IMR-90 (cell line): ENCODE results near the gene ACSL4. TPM values are rescaled to one million over a fixed set of nuclear protein-coding genes. Genes with fewer than 3 reads are reported as not detected.

ENCODE experiments used
- ATAC-seq: fragments of 200-7000 bp; cut with Tn5 transposase; 2 replicates; pipeline ENCODE4 v1.9.1; 2020; ENCODE audit warnings: low read depth, mild to moderate bottlenecking, moderate library complexity
- BruUV-seq: library from RNA; stranded (reverse); fragments of 400-500 nt; replicated peaks from 2 replicates; lab custom pipeline; 2021; lab: Mats Ljungman, UMichigan
- CTCF ChIA-PET: fragments of 300-600 bp; formaldehyde crosslinking; extraction: SDS; loops from one replicate; lab custom pipeline; 2021; ENCODE audit warnings: antibody characterized with exemption; lab: Yijun Ruan, JAX
- POLR2A ChIA-PET: fragments of 300-600 bp; sonication (Branson Sonifier 250); formaldehyde crosslinking; loops from one replicate; lab custom pipeline; 2022; ENCODE audit warnings: antibody characterized with exemption; ENCODE audit not compliant: unreplicated experiment; lab: Charles Lee
- DNase-seq: peaks from one replicate; pipeline ENCODE4 v3.0.0; 2013
- H2AFZ ChIP-seq: replicated peaks from 2 replicates; pipeline ENCODE3; 2013; ENCODE audit warnings: low read length, mild to moderate bottlenecking; ENCODE audit not compliant: poor library complexity
- H2AK5ac ChIP-seq: 2 replicates; pipeline ENCODE4 v1.6.1; 2013; ENCODE audit warnings: low read depth, low read length, inconsistent platforms
- H2AK9ac ChIP-seq: replicated peaks from 2 replicates; pipeline ENCODE3; 2013; ENCODE audit warnings: mild to moderate bottlenecking, low read depth, low read length, moderate library complexity; ENCODE audit not compliant: poor library complexity
- H2BK120ac ChIP-seq: 2 replicates; pipeline ENCODE4 v1.6.1; 2013; ENCODE audit warnings: low read depth, low read length, inconsistent platforms
- H2BK15ac ChIP-seq: 3 replicates; pipeline ENCODE4 v1.6.1; 2013; ENCODE audit warnings: low read depth, low read length, inconsistent platforms
- H2BK20ac ChIP-seq: 2 replicates; pipeline ENCODE4 v1.6.1; 2013; ENCODE audit warnings: low read depth, mild to moderate bottlenecking, inconsistent platforms, low read length, moderate library complexity
- H2BK5ac ChIP-seq: 2 replicates; pipeline ENCODE4 v1.6.1; 2013; ENCODE audit warnings: mild to moderate bottlenecking, low read depth, low read length, inconsistent platforms; ENCODE audit not compliant: poor library complexity, severe bottlenecking
- H3K14ac ChIP-seq: replicated peaks from 2 replicates; pipeline ENCODE4 v1.6.1; 2013; ENCODE audit warnings: low read depth, low read length, inconsistent platforms
- H3K18ac ChIP-seq: 2 replicates; pipeline ENCODE4 v1.6.1; 2013; ENCODE audit warnings: low read depth, low read length, control low read depth
- H3K23ac ChIP-seq: 2 replicates; pipeline ENCODE4 v1.6.1; 2013; ENCODE audit warnings: low read depth, low read length, inconsistent platforms
- H3K27ac ChIP-seq: 2 replicates; pipeline ENCODE4 v1.5.1; 2013; ENCODE audit warnings: mild to moderate bottlenecking, control low read depth, low read length; ENCODE audit not compliant: insufficient read depth
- H3K27me3 ChIP-seq: 2 replicates; pipeline ENCODE4 v1.6.1; 2013; ENCODE audit warnings: low read length; ENCODE audit not compliant: control insufficient read depth, insufficient read depth
- H3K36me3 ChIP-seq: 2 replicates; pipeline ENCODE4 v1.6.1; 2013; ENCODE audit warnings: low read length, mixed read lengths; ENCODE audit not compliant: control insufficient read depth, insufficient read depth
- H3K4ac ChIP-seq: 2 replicates; pipeline ENCODE4 v1.6.1; 2013; ENCODE audit warnings: low read depth, low read length, inconsistent platforms
- H3K4me1 ChIP-seq: 2 replicates; pipeline ENCODE4 v1.6.1; 2013; ENCODE audit warnings: low read length, mixed read lengths; ENCODE audit not compliant: control insufficient read depth, insufficient read depth
- H3K4me2 ChIP-seq: 2 replicates; pipeline ENCODE4 v1.6.1; 2013; ENCODE audit warnings: low read depth, mild to moderate bottlenecking, control low read depth, low read length, moderate library complexity
- H3K4me3 ChIP-seq: 2 replicates; pipeline ENCODE4 v1.5.1; 2013; ENCODE audit warnings: low read depth, mild to moderate bottlenecking, control low read depth, low read length, moderate library complexity; ENCODE audit not compliant: insufficient read depth
- H3K56ac ChIP-seq: 2 replicates; pipeline ENCODE4 v1.6.1; 2013; ENCODE audit warnings: low read length, inconsistent platforms; ENCODE audit not compliant: insufficient read depth; ENCODE audit errors: extremely low read depth
- H3K79me1 ChIP-seq, 2 experiments: 2 replicates each; pipeline ENCODE4 v1.6.1; 2013; ENCODE audit warnings: low read length in 2 of 2, inconsistent platforms in 1 of 2, low read depth in 1 of 2
- H3K9ac ChIP-seq: 2 replicates; pipeline ENCODE4 v1.6.1; 2013; ENCODE audit warnings: low read depth, low read length, control low read depth
- H3K9me1 ChIP-seq: 2 replicates; pipeline ENCODE4 v1.6.1; 2013; ENCODE audit warnings: low read length, inconsistent platforms; ENCODE audit not compliant: insufficient read depth
- H3K9me3 ChIP-seq: 2 replicates; pipeline ENCODE4 v1.6.1; 2013; ENCODE audit warnings: low read length; ENCODE audit not compliant: control insufficient read depth, insufficient read depth
- H4K20me1 ChIP-seq: 2 replicates; pipeline ENCODE4 v1.6.1; 2013; ENCODE audit warnings: low read length, inconsistent platforms; ENCODE audit not compliant: insufficient read depth
- H4K5ac ChIP-seq: 2 replicates; pipeline ENCODE4 v1.6.1; 2013; ENCODE audit warnings: mild to moderate bottlenecking, low read depth, low read length, control low read depth
- H4K8ac ChIP-seq, 2 experiments: 2 replicates each; pipeline ENCODE4 v1.6.1; 2013; ENCODE audit warnings: low read depth in 2 of 2, low read length in 2 of 2, control low read depth in 1 of 2, inconsistent platforms in 1 of 2
- H4K91ac ChIP-seq: 2 replicates; pipeline ENCODE4 v1.6.1; 2013; ENCODE audit warnings: low read depth, low read length, inconsistent platforms; ENCODE audit not compliant: insufficient read depth
- CEBPB ChIP-seq: IDR thresholded peaks from 2 replicates; pipeline ENCODE4 v1.6.1; 2012; ENCODE audit warnings: low read depth, low read length, improper control_type of control experiment
- CTCF ChIP-seq: conservative IDR thresholded peaks from 2 replicates; pipeline ENCODE4 v1.5.1; 2012; ENCODE audit warnings: mild to moderate bottlenecking, low read depth, low read length, improper control_type of control experiment
- MAFK ChIP-seq: IDR thresholded peaks from 2 replicates; pipeline ENCODE4 v1.6.1; 2012; ENCODE audit warnings: low read depth, low read length, improper control_type of control experiment
- MAZ ChIP-seq: IDR thresholded peaks from 2 replicates; pipeline ENCODE4 v1.6.1; 2012; ENCODE audit warnings: low read depth, mild to moderate bottlenecking, low read length, improper control_type of control experiment, moderate library complexity, borderline replicate concordance
- MXI1 ChIP-seq: IDR thresholded peaks from 2 replicates; pipeline ENCODE4 v1.6.1; 2012; ENCODE audit warnings: low read depth, mild to moderate bottlenecking, low read length, moderate library complexity, borderline replicate concordance
- RAD21 ChIP-seq: IDR thresholded peaks from 2 replicates; pipeline ENCODE4 v1.6.1; 2012; ENCODE audit warnings: low read length, improper control_type of control experiment
- RCOR1 ChIP-seq: IDR thresholded peaks from 2 replicates; pipeline ENCODE4 v1.6.1; 2012; ENCODE audit warnings: mild to moderate bottlenecking, low read length, improper control_type of control experiment; ENCODE audit not compliant: insufficient replicate concordance
- RFX5 ChIP-seq: IDR thresholded peaks from 2 replicates; pipeline ENCODE4 v1.8.0; 2012; ENCODE audit warnings: low read depth, mild to moderate bottlenecking, low read length, moderate library complexity
- USF2 ChIP-seq: fragments of 150-350 bp; IDR thresholded peaks from 2 replicates; pipeline ENCODE4 v1.6.1; 2017; ENCODE audit warnings: mild to moderate bottlenecking, antibody characterized with exemption, low read length, low read depth
- WGBS, 2 experiments: methylation state at CpG; one replicate each; pipeline versions ENCODE4 v1.1.5 to v1.1.7; 2013; ENCODE audit warnings: missing lambda C conversion rate in 2 of 2; ENCODE audit not compliant: insufficient read length in 1 of 2; ENCODE audit errors: extremely low coverage in 2 of 2; 5-methylcytosine and 5-hydroxymethylcytosine counted together
- dilution Hi-C: fragments of 300-500 bp; cut with HindIII; formaldehyde crosslinking; loops from one replicate; pipeline ENCODE4 v1.14.3; 2018; ENCODE audit warnings: low sequenced_read_pairs; ENCODE audit not compliant: unreplicated experiment
- in situ Hi-C: fragments of 300-500 bp; cut with MboI; formaldehyde crosslinking; loops from 3 replicates; pipeline ENCODE4 v1.14.3; 2019; ENCODE audit warnings: low sequenced_read_pairs, inconsistent platforms, mixed read lengths
- intact Hi-C: fragments of 100-400 bp; cut with micrococcal nuclease; formaldehyde crosslinking; loops from 2 replicates; pipeline ENCODE4 v1.10.0; 2022
- polyA plus RNA-seq, 3 experiments: library from polyadenylated mRNA; depleted of rRNA; stranded (reverse); fragments of >200 nt; gene quantifications; 2 replicates each; pipeline ENCODE4 v1.2.3, GENCODE V29; 2012; ENCODE audit warnings: low replicate concordance in 1 of 3
- total RNA-seq: library from RNA; depleted of rRNA; stranded (reverse); fragments of >200 nt; gene quantifications from 2 replicates; pipeline ENCODE4 v1.2.3, GENCODE V29; 2012

ACSL4 gene
- total and polyA plus RNA-seq, 2 of the 4 experiments (the other 2 are of a cell fraction): 29.6 to 59.7 TPM

- no peak for TF ChIP-seq CTCF
These were observed at the start of gene ACSL4 (continued) for GRCh38 chrX:109732807-109733612.

- Histone ChIP-seq H4K5ac (no peak overlapping the region), H3K56ac (no peak overlapping the region), H3K18ac (no peak overlapping the region), H3K27ac (no peak overlapping the region), H3K9me1 (no peaks in the 10 kb centered on the region), H3K4me2 (no peak overlapping the region), H2BK15ac (no peak overlapping the region), H4K20me1 (no peaks in the 10 kb centered on the region), H2BK5ac (no peak overlapping the region), H2BK120ac (no peak overlapping the region), H3K27me3 (peaks cover 3% of the 10 kb centered on the region), H3K4ac (no peak overlapping the region), H3K14ac (no peak overlapping the region), H2BK20ac (no peak overlapping the region), H3K23ac (no peak overlapping the region), H2AK5ac (no peak overlapping the region), H3K9ac (no peak overlapping the region), H2AFZ (no peak overlapping the region), H3K4me1 (0 out of 2 replicates have a peak, but pooled peaks cover 2% of the 10 kb centered on the region), H3K9me3 (no peaks in the 10 kb centered on the region), H4K8ac (no peak overlapping the region), H4K91ac (no peak overlapping the region), H3K4me3 (no peak overlapping the region), H3K36me3 (no peaks in the 10 kb centered on the region), H2AK9ac (no peak overlapping the region), H3K79me1 (no peaks in the 10 kb centered on the region)
- dilution Hi-C loops: no loop called here
- in situ Hi-C loops: no loop called here
- no peak for ATAC-seq
- no peak for DNase-seq
- intact Hi-C loops: no loop called here
- no TSS peak for BruUV-seq
- ChIA-PET POLR2A (no interaction called here), CTCF (no interaction called here)
- 85% methylated on average over 2 of the region's 4 CpGs; no CpG with 5 or more reads in 1 of the 2 experiments for WGBS, 2 experiments
- TF ChIP-seq RAD21 (no peak), RFX5 (no peak), MAZ (no peak), CEBPB (no peak), MXI1 (no peak), CTCF (no peak), RCOR1 (no peak), USF2 (no peak), MAFK (no peak)
These were observed 44.7 kb upstream of the ACSL4 start for GRCh38 chrX:109777749-109778148.
